ENCODE measurements around the gene CLCNKA.

CLCNKA gene

DNA sequence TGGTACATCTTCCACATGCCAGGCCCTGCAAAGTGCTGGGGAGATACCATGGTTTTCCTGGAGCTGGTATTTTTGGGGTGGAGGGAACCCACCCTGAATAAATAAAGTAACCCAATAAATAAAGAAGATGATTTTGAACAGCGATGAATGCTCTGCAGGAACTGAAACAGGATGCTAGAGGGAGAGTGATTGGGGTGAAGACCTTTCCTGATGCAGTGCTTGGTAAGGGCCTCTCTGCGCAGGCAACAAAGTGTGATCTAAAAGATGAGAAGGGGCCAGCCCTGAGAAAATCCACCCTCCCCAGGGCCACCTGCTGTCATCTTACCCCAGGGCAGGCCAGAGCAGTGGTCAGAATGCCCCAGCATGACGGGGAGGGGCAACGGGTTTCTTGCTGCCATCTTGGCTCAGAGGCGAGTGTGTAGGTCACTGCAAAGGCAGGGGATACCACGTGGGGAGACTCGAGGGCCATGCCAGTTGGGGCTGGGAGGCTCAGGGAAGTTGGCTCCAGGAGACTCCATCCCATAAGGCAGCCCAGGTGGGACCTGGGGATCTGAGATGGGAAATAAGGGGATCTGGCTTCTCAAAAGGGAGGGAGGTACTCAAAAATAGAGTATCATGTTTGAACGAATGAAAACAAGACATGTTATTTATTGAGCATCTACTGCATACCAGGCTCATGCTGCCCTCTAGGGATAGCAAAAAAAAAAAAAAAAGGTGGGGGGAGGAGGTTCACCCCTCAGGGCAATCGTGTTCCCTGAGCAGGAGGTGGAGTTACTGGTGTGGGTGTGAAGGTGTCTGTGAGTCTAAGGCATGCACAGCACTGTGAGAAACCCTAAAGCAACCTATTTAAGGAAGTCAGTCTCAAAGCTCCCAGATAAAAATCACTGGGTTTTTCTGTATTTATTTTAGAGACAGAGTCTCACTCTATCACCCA, 15.0 kb upstream of the CLCNKA start:
- no peak overlapping the region for H3K27ac ChIP-seq (ENCODE audit: low read length)

DNA sequence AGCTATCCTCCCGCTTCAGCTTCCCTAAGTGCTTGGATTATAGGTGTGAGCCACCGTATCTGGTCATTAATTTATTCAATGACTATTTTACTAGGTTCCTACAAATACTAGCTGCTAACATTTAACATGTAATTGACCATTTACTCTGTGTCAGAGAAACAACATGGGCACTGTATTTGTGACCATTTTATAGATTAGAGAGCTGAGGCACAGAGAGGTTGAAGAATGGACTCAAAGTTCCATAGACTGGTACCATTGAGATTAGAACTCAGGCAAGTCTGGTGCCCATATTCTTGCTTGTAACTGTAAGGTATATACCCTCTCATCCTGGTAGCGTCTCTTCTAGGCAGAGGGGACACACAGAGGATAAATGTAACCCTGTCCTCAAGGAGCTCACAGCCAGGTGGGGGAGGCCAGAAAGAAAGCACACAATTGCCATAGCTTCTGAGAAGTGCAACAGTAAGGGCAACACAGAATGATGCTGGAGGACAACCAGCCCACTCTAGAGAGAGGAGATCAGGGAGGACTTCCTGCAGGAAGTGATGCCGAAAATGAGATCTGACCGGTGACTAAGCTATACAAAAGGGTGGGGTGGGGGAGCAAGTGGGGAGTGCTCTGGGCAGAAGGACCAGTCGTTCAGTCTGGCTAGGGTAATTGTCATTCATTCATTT, 14.0 kb upstream of the CLCNKA start:
- TF ChIP-seq CTCF (IDR thresholded peaks at IDR 0.05; ENCODE audit: low read depth, low read length) (no peak), EZH2phosphoT487 (IDR thresholded peaks at IDR 0.05; ENCODE audit: low read depth) (no peak)
- Histone ChIP-seq H3K27me3 (ENCODE audit: low read depth, low read length) (0 out of 2 replicates have a peak, but pooled peaks cover 4% of the 10 kb centered on the region), H2AFZ (ENCODE audit: low read depth, low read length) (no peak overlapping the region), H3K79me2 (ENCODE audit: low read length) (no peaks in the 10 kb centered on the region), H3K27ac (ENCODE audit: low read length) (no peak overlapping the region), H3K4me3 (ENCODE audit: low read length) (no peak overlapping the region), H3K4me2 (ENCODE audit: low read length) (no peak overlapping the region), H3K36me3 (replicated peaks; ENCODE audit: low read depth, low read length) (no peaks in the 10 kb centered on the region), H3K4me1 (ENCODE audit: low read length) (peaks cover 7% of the 10 kb centered on the region; the same call in 1 of the 2 replicates), H3K9ac (ENCODE audit: low read length) (no peak overlapping the region), H4K20me1 (ENCODE audit: insufficient read depth, low read length) (no peaks in the 10 kb centered on the region), H3K9me3 (ENCODE audit: insufficient read depth, low read length) (no peaks in the 10 kb centered on the region)

More for the DNA sequence above, 15.0 kb upstream of the CLCNKA start:
- no peak overlapping the region for H3K4me2 ChIP-seq (ENCODE audit: low read length)
- peaks cover 7% of the 10 kb centered on the region; the same call in 1 of the 2 replicates for H3K4me1 ChIP-seq (ENCODE audit: low read length)
- H3K9me3 ChIP-seq (ENCODE audit: insufficient read depth, low read length): no peaks in the 10 kb centered on the region
- H3K36me3 ChIP-seq (replicated peaks; ENCODE audit: low read depth, low read length): no peaks in the 10 kb centered on the region
- H3K79me2 ChIP-seq (ENCODE audit: low read length): no peaks in the 10 kb centered on the region
- TF ChIP-seq CTCF (IDR thresholded peaks at IDR 0.05; ENCODE audit: low read depth, low read length) (peak; percentile 41), EZH2phosphoT487 (IDR thresholded peaks at IDR 0.05; ENCODE audit: low read depth) (no peak)
- H4K20me1 ChIP-seq (ENCODE audit: insufficient read depth, low read length): no peaks in the 10 kb centered on the region
- no peak overlapping the region for H2AFZ ChIP-seq (ENCODE audit: low read depth, low read length)
- H3K9ac ChIP-seq (ENCODE audit: low read length): no peak overlapping the region
- H3K4me3 ChIP-seq (ENCODE audit: low read length): no peak overlapping the region
- 0 out of 2 replicates have a peak, but pooled peaks cover 4% of the 10 kb centered on the region for H3K27me3 ChIP-seq (ENCODE audit: low read depth, low read length)

DNA sequence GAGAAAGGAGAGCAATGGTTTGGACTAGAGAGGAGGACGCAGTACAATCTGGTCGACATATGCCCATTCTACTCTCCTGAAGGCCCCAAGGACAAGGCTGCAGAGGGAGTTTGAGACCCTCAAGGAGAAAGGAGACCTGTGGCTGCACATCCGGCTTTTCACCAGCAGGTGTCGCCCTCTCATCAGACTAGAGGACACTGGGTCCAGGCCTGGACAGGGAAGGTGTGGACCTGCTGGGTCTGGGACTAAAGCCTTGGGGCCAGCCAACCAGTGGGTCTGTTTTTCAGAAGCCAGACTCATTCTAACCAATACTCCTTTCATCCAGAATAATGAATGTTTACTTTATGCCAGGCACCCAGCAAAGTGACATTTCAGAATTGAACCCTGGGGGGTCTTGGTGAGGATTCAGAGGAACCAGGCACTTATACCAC, 12.8 kb upstream of the CLCNKA start:
- TF ChIP-seq CTCF (IDR thresholded peaks at IDR 0.05; ENCODE audit: low read depth, low read length): peak; percentile 86
- TF ChIP-seq EZH2phosphoT487 (IDR thresholded peaks at IDR 0.05; ENCODE audit: low read depth): no peak
- Histone ChIP-seq H3K4me2 (ENCODE audit: low read length) (no peak overlapping the region), H3K9ac (ENCODE audit: low read length) (no peak overlapping the region), H3K27ac (ENCODE audit: low read length) (no peak overlapping the region), H3K79me2 (ENCODE audit: low read length) (no peaks in the 10 kb centered on the region), H3K4me3 (ENCODE audit: low read length) (no peak overlapping the region), H2AFZ (ENCODE audit: low read depth, low read length) (no peak overlapping the region), H4K20me1 (ENCODE audit: insufficient read depth, low read length) (no peaks in the 10 kb centered on the region), H3K27me3 (ENCODE audit: low read depth, low read length) (peaks cover 4% of the 10 kb centered on the region; the same call in 1 of the 2 replicates), H3K9me3 (ENCODE audit: insufficient read depth, low read length) (no peaks in the 10 kb centered on the region), H3K4me1 (ENCODE audit: low read length) (peaks cover 7% of the 10 kb centered on the region; the same call in 1 of the 2 replicates), H3K36me3 (replicated peaks; ENCODE audit: low read depth, low read length) (no peaks in the 10 kb centered on the region)

GRCh38 chr1:16009678-16010077, 12.2 kb upstream of the CLCNKA start:
- Histone ChIP-seq H3K9ac (ENCODE audit: low read length) (no peak overlapping the region), H3K4me1 (ENCODE audit: low read length) (peaks cover 13% of the 10 kb centered on the region), H2AFZ (ENCODE audit: low read depth, low read length) (no peak overlapping the region), H3K4me3 (ENCODE audit: low read length) (no peak overlapping the region), H3K4me2 (ENCODE audit: low read length) (no peak overlapping the region), H3K27ac (ENCODE audit: low read length) (no peak overlapping the region), H3K27me3 (ENCODE audit: low read depth, low read length) (peaks cover 4% of the 10 kb centered on the region; the same call in 1 of the 2 replicates), H3K79me2 (ENCODE audit: low read length) (no peaks in the 10 kb centered on the region), H4K20me1 (ENCODE audit: insufficient read depth, low read length) (no peaks in the 10 kb centered on the region), H3K36me3 (replicated peaks; ENCODE audit: low read depth, low read length) (no peaks in the 10 kb centered on the region), H3K9me3 (ENCODE audit: insufficient read depth, low read length) (no peaks in the 10 kb centered on the region)
- no peak for TF ChIP-seq EZH2phosphoT487 (IDR thresholded peaks at IDR 0.05; ENCODE audit: low read depth)

All from OCI-LY3 (cell line).